ENCODE measurements around the gene HMOX2.

Gene HMOX2

DNA sequence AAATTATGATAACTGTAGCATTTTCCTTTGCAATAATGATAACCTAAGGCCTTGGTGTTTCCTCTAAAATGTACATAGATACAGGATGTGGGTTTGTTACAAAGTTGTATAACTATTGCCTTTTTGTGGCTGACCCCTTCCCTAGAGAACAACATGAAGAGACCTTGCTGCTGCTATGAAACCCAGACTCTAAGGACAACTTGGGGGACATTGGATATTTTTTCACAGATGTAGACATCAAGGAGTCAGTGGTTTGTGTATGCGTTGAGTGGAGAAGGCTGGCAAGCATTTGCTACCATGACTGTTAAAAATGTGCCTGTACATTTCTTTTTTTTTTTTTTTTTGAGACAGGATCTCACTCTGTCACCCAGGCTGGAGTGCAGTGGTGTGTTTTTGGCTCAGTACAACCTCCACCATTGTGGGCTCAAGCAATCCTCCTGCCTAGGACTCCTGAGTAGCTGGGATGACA, 12.3 kb downstream of the HMOX2 start:
- H3K4me2 ChIP-seq (ENCODE audit: low read length), result no peak overlapping the region
- H3K4me1 ChIP-seq (ENCODE audit: low read length), result no peaks in the 10 kb centered on the region
- no peak overlapping the region for H3K4me3 ChIP-seq (ENCODE audit: low read length)
- H4K20me1 ChIP-seq (ENCODE audit: insufficient read depth, low read length), result peaks cover 5% of the 10 kb centered on the region; the same call in 1 of the 2 replicates
- TF ChIP-seq, protein P1, sequence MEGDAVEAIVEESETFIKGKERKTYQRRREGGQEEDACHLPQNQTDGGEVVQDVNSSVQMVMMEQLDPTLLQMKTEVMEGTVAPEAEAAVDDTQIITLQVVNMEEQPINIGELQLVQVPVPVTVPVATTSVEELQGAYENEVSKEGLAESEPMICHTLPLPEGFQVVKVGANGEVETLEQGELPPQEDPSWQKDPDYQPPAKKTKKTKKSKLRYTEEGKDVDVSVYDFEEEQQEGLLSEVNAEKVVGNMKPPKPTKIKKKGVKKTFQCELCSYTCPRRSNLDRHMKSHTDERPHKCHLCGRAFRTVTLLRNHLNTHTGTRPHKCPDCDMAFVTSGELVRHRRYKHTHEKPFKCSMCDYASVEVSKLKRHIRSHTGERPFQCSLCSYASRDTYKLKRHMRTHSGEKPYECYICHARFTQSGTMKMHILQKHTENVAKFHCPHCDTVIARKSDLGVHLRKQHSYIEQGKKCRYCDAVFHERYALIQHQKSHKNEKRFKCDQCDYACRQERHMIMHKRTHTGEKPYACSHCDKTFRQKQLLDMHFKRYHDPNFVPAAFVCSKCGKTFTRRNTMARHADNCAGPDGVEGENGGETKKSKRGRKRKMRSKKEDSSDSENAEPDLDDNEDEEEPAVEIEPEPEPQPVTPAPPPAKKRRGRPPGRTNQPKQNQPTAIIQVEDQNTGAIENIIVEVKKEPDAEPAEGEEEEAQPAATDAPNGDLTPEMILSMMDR (IDR thresholded peaks at IDR 0.05; ENCODE audit: low read depth, low read length), result no peak
- no peak for TF ChIP-seq EZH2phosphoT487 (IDR thresholded peaks at IDR 0.05; ENCODE audit: low read depth)
- no peaks in the 10 kb centered on the region for H3K9me3 ChIP-seq (ENCODE audit: insufficient read depth, low read length)
- H3K9ac ChIP-seq (ENCODE audit: low read length), result no peak overlapping the region
- no peak overlapping the region for H2AFZ ChIP-seq (ENCODE audit: low read depth, low read length)
- H3K79me2 ChIP-seq (ENCODE audit: low read length), result peaks cover 6% of the 10 kb centered on the region
- H3K27me3 ChIP-seq (ENCODE audit: low read depth, low read length), result no peaks in the 10 kb centered on the region
- H3K27ac ChIP-seq (ENCODE audit: low read length), result no peak overlapping the region
- peaks cover 7% of the 10 kb centered on the region for H3K36me3 ChIP-seq (replicated peaks; ENCODE audit: low read depth, low read length)

DNA sequence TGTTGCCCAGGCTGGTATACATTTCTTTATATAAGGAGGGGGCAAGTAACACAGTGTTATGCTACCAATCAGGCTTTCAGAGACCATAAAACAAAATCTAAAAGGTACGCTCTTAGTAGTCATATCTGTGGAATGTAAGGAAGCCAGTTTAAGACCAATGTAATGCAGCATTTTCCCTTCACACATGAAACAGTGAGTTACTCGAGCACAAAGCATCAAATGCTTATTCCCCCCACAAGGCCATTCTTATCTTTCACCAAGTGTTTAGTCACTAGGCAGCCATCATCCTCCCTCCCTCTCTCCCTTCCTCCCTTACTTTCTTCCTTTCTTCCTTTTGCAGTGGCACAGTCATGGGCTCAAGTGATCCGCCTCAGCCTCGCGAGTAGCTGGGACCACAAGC, 12.8 kb downstream of the HMOX2 start:
- H3K4me2 ChIP-seq (ENCODE audit: low read length), result no peak overlapping the region
- no peak overlapping the region for H3K27ac ChIP-seq (ENCODE audit: low read length)
- no peaks in the 10 kb centered on the region for H3K4me1 ChIP-seq (ENCODE audit: low read length)
- H2AFZ ChIP-seq (ENCODE audit: low read depth, low read length), result no peak overlapping the region
- peaks cover 5% of the 10 kb centered on the region; the same call in 1 of the 2 replicates for H4K20me1 ChIP-seq (ENCODE audit: insufficient read depth, low read length)
- TF ChIP-seq EZH2phosphoT487 (IDR thresholded peaks at IDR 0.05; ENCODE audit: low read depth), result no peak
- TF ChIP-seq, protein P1 (IDR thresholded peaks at IDR 0.05; ENCODE audit: low read depth, low read length), result no peak
- H3K36me3 ChIP-seq (replicated peaks; ENCODE audit: low read depth, low read length), result peaks cover 7% of the 10 kb centered on the region
- no peak overlapping the region for H3K4me3 ChIP-seq (ENCODE audit: low read length)
- no peaks in the 10 kb centered on the region for H3K9me3 ChIP-seq (ENCODE audit: insufficient read depth, low read length)
- no peak overlapping the region for H3K9ac ChIP-seq (ENCODE audit: low read length)
- H3K27me3 ChIP-seq (ENCODE audit: low read depth, low read length), result no peaks in the 10 kb centered on the region
- peaks cover 6% of the 10 kb centered on the region for H3K79me2 ChIP-seq (ENCODE audit: low read length)

- H3K79me2 ChIP-seq (ENCODE audit: low read length), result peaks cover 15% of the 10 kb centered on the region
- H3K9me3 ChIP-seq (ENCODE audit: insufficient read depth, low read length), result no peaks in the 10 kb centered on the region
- no peak overlapping the region for H3K9ac ChIP-seq (ENCODE audit: low read length)
- H3K4me3 ChIP-seq (ENCODE audit: low read length), result no peak overlapping the region
- no peak overlapping the region for H3K27ac ChIP-seq (ENCODE audit: low read length)
- H3K27me3 ChIP-seq (ENCODE audit: low read depth, low read length), result no peaks in the 10 kb centered on the region
- H3K4me1 ChIP-seq (ENCODE audit: low read length), result no peaks in the 10 kb centered on the region
- peaks cover 3% of the 10 kb centered on the region for H3K36me3 ChIP-seq (replicated peaks; ENCODE audit: low read depth, low read length)
- H2AFZ ChIP-seq (ENCODE audit: low read depth, low read length), result no peak overlapping the region
- H4K20me1 ChIP-seq (ENCODE audit: insufficient read depth, low read length), result peaks cover 17% of the 10 kb centered on the region
- no peak overlapping the region for H3K4me2 ChIP-seq (ENCODE audit: low read length)
- no peak for TF ChIP-seq EZH2phosphoT487 (IDR thresholded peaks at IDR 0.05; ENCODE audit: low read depth)
- TF ChIP-seq, protein P1 (IDR thresholded peaks at IDR 0.05; ENCODE audit: low read depth, low read length), result no peak
Observed at GRCh38 chr16:4491898-4492297, 15.7 kb downstream of the HMOX2 start.

DNA sequence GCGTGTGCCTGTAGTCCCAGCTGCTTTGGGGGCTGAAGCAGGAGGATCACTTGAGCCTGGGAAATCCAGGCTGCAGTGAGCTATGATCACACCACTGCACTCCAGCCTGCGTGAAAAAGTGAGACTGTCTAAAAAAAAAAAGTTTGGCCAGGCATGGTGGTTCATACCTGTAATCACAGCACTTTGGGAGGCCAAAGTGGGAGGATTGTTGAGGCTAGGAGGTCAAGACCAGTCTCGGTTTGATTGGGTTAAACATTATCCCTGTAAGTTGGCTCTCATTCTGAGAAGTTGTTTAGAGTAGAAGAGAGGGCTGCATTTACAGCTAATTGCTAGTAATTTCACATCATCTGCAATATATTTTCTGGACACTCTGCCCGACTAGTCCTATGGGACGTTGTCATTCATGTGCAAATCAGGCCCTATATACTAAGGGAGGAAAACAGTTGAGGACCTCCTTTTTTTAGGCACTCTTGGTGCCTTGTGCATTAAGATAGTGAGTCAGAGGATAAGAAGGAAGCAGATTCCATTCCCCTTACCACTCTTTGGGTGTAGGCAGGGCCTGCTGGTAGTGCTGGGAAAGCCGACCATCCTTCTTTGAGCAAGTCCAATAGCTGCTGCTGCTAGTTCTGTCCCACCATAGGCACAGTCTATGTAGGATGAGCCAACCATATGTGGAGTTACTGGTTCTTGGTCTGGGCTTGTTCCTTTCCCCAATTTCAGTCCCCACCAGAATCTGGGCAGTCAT, 18.7 kb downstream of the HMOX2 start:
- Histone ChIP-seq H3K36me3 (replicated peaks; ENCODE audit: low read depth, low read length) (peaks cover 9% of the 10 kb centered on the region), H3K79me2 (ENCODE audit: low read length) (peaks cover 33% of the 10 kb centered on the region), H3K4me1 (ENCODE audit: low read length) (no peaks in the 10 kb centered on the region), H3K9me3 (ENCODE audit: insufficient read depth, low read length) (no peaks in the 10 kb centered on the region), H3K4me3 (ENCODE audit: low read length) (no peak overlapping the region), H4K20me1 (ENCODE audit: insufficient read depth, low read length) (peaks cover 21% of the 10 kb centered on the region), H3K27ac (ENCODE audit: low read length) (no peak overlapping the region), H3K4me2 (ENCODE audit: low read length) (no peak overlapping the region), H3K27me3 (ENCODE audit: low read depth, low read length) (no peaks in the 10 kb centered on the region), H3K9ac (ENCODE audit: low read length) (no peak overlapping the region), H2AFZ (ENCODE audit: low read depth, low read length) (no peak overlapping the region)
- TF ChIP-seq, protein P1 (IDR thresholded peaks at IDR 0.05; ENCODE audit: low read depth, low read length), result no peak
- no peak for TF ChIP-seq EZH2phosphoT487 (IDR thresholded peaks at IDR 0.05; ENCODE audit: low read depth)

Measured in OCI-LY3 (cell line).